ENCODE data around the gene GRAMD2A.

Gene GRAMD2A

GRCh38 chr15:72128359-72128758 is 69.2 kb downstream of the GRAMD2A start:
- no peak for FAIRE-seq

- no peak for FAIRE-seq
Measured at GRCh38 chr15:72127724-72128322, 69.8 kb downstream of the GRAMD2A start.

GRCh38 chr15:72124218-72124617 is 73.4 kb downstream of the GRAMD2A start:
- no peak for FAIRE-seq

- no peak for FAIRE-seq
Measured at GRCh38 chr15:72118017-72118978, 79.3 kb downstream of the GRAMD2A start, which contains the start of the genes MYO9A and SENP8. Gene MYO9A (minus strand): TSS chr15:72118150. CDS start chr15:72046563, 71,587 bp downstream. Gene SENP8 (plus strand): TSS chr15:72118403. CDS start chr15:72139624, 21,221 bp downstream.

- FAIRE-seq, result no peak
Measured at GRCh38 chr15:72117486-72118016, 80.0 kb downstream of the GRAMD2A start.

- no peak for FAIRE-seq
Measured at GRCh38 chr15:72116731-72117485, 80.7 kb downstream of the GRAMD2A start.

- no peak for FAIRE-seq
Measured at GRCh38 chr15:72113347-72114031, 84.1 kb downstream of the GRAMD2A start.

GRCh38 chr15:72112805-72113204 is 84.8 kb downstream of the GRAMD2A start:
- FAIRE-seq, result no peak

- FAIRE-seq, result no peak
Measured at GRCh38 chr15:72112116-72112515, 85.5 kb downstream of the GRAMD2A start.

GRCh38 chr15:72110355-72110754 is 87.2 kb downstream of the GRAMD2A start:
- FAIRE-seq, result no peak

All from colon (tissue), 2 donors.